ENCODE data around the gene PACS1. TPM values are rescaled to one million over a fixed set of nuclear protein-coding genes. Genes with fewer than 3 reads are reported as not detected.

Gene PACS1
- polyA plus RNA-seq, 3 donors, result 8.1 to 36.8 (median 12.4) TPM

- no peak overlapping the region for H3K4me3 Mint-ChIP-seq
- H3K4me1 ChIP-seq (ENCODE audit: control insufficient read depth in 1 of 2, insufficient read depth in 2 of 2, low read length in 2 of 2), result peaks cover 8 to 12% of the 10 kb centered on the region in 2 donors
- no peaks in the 10 kb centered on the region for H3K36me3 ChIP-seq (replicated peaks in 1 of 2; ENCODE audit: control insufficient read depth in 1 of 2, insufficient read depth in 2 of 2, low read length in 2 of 2)
- no peaks in the 10 kb centered on the region for H3K79me2 ChIP-seq (ENCODE audit: insufficient read depth, low read length)
- H3K4me1 Mint-ChIP-seq, result peaks cover 18% of the 10 kb centered on the region
- no peaks in the 10 kb centered on the region for H3K9me3 ChIP-seq (replicated peaks in 1 of 2; ENCODE audit: control insufficient read depth in 1 of 2, insufficient read depth in 1 of 2, low read length in 2 of 2)
- no peak overlapping the region for H2AFZ ChIP-seq (ENCODE audit: insufficient read depth, low read depth, low read length, poor library complexity, severe bottlenecking)
- no peak overlapping the region for H3K9ac ChIP-seq (ENCODE audit: insufficient read depth, low read length, poor library complexity, severe bottlenecking)
- no peak for DNase-seq
- H3K4me2 ChIP-seq (replicated peaks; ENCODE audit: extremely low read depth, low read length, poor library complexity, severe bottlenecking), result no peak overlapping the region
- H3K27ac Mint-ChIP-seq, result no peak overlapping the region
- H4K20me1 ChIP-seq (ENCODE audit: insufficient read depth, low read length), result no peaks in the 10 kb centered on the region
- H3K27ac ChIP-seq (ENCODE audit: low read depth in 1 of 2, low read length in 2 of 2), result no peak overlapping the region
- no peak overlapping the region for H3K4me3 ChIP-seq (replicated peaks in 1 of 3; ENCODE audit: low read depth in 2 of 3, low read length in 3 of 3)
- WGBS (ENCODE audit: insufficient coverage), result 83% methylated on average over 2 of the region's 3 CpGs
- intact Hi-C loops (cut with micrococcal nuclease), result no loop called here
- peaks cover 18 to 35% (median 27%) of the 10 kb centered on the region in 3 donors for H3K27me3 Mint-ChIP-seq (ENCODE audit: low read depth in 3 of 3)
- TF ChIP-seq CTCF (IDR thresholded peaks at IDR 0.05), result no peak
- peaks cover 2 to 19% of the 10 kb centered on the region in 2 donors for H3K27me3 ChIP-seq (ENCODE audit: control insufficient read depth in 2 of 2, insufficient read depth in 2 of 2, low read length in 2 of 2)
- H3K9me3 Mint-ChIP-seq, result peaks cover 0 to 8% (median 0%) of the 10 kb centered on the region in 7 donors
- peaks cover 0 to 6% of the 10 kb centered on the region in 2 donors for H3K36me3 Mint-ChIP-seq
Measured at GRCh38 chr11:66046901-66047300, 23.2 kb upstream of the PACS1 start.

GRCh38 chr11:66047541-66048365 is 22.3 kb upstream of the PACS1 start:
- no peaks in the 10 kb centered on the region for H4K20me1 ChIP-seq (ENCODE audit: insufficient read depth, low read length)
- H3K9ac ChIP-seq (ENCODE audit: insufficient read depth, low read length, poor library complexity, severe bottlenecking), result no peak overlapping the region
- Mint-ChIP-seq H3K9me3 (peaks cover 0 to 4% (median 0%) of the 10 kb centered on the region in 7 donors), H3K27me3 (ENCODE audit: low read depth in 3 of 3) (peaks cover 18 to 34% (median 27%) of the 10 kb centered on the region in 3 donors), H3K4me3 (peak overlapping the region in 1 of 2 donors; percentile 19), H3K4me1 (peaks cover 19% of the 10 kb centered on the region), H3K27ac (peak overlapping the region in 1 of 7 donors; percentile 21), H3K36me3 (peaks cover 0 to 6% of the 10 kb centered on the region in 2 donors)
- WGBS (ENCODE audit: insufficient coverage), result 95% methylated on average over 9 of the region's 11 CpGs
- H3K27ac ChIP-seq (ENCODE audit: low read depth in 1 of 2, low read length in 2 of 2), result no peak overlapping the region
- H3K4me3 ChIP-seq (replicated peaks in 1 of 3; ENCODE audit: low read depth in 2 of 3, low read length in 3 of 3), result no peak overlapping the region
- no peak for DNase-seq
- no peak for TF ChIP-seq CTCF (IDR thresholded peaks at IDR 0.05)
- no peak overlapping the region for H2AFZ ChIP-seq (ENCODE audit: insufficient read depth, low read depth, low read length, poor library complexity, severe bottlenecking)
- no peaks in the 10 kb centered on the region for H3K9me3 ChIP-seq (replicated peaks in 1 of 2; ENCODE audit: control insufficient read depth in 1 of 2, insufficient read depth in 1 of 2, low read length in 2 of 2)
- H3K4me1 ChIP-seq (ENCODE audit: control insufficient read depth in 1 of 2, insufficient read depth in 2 of 2, low read length in 2 of 2), result peaks cover 9 to 16% of the 10 kb centered on the region in 2 donors
- H3K4me2 ChIP-seq (replicated peaks; ENCODE audit: extremely low read depth, low read length, poor library complexity, severe bottlenecking), result no peak overlapping the region
- H3K27me3 ChIP-seq (ENCODE audit: control insufficient read depth in 2 of 2, insufficient read depth in 2 of 2, low read length in 2 of 2), result peaks cover 2 to 19% of the 10 kb centered on the region in 2 donors
- H3K36me3 ChIP-seq (replicated peaks in 1 of 2; ENCODE audit: control insufficient read depth in 1 of 2, insufficient read depth in 2 of 2, low read length in 2 of 2), result no peaks in the 10 kb centered on the region
- intact Hi-C loops (cut with micrococcal nuclease), result no loop called here
- peaks cover 6% of the 10 kb centered on the region for H3K79me2 ChIP-seq (ENCODE audit: insufficient read depth, low read length)
